Measurements from ENCODE around the gene SLC11A2.
"Not testable (repeated sequence)": the region's sequence is repeated elsewhere in the genome, so short reads cannot be mapped to it uniquely, and the experiment has no call there.

The SLC11A2 gene

GRCh38 chr12:50990147-50990727 is 35.9 kb downstream of the SLC11A2 start:
- DNase-seq: no peak

- DNase-seq: no peak
Measured at GRCh38 chr12:50988871-50989270, 37.3 kb downstream of the SLC11A2 start.

- DNase-seq: no peak
Measured at GRCh38 chr12:50988051-50988450, 38.1 kb downstream of the SLC11A2 start.

- DNase-seq: peak in 1 of 2 experiments; percentile 12
Measured at GRCh38 chr12:50986966-50987737, 39.0 kb downstream of the SLC11A2 start.

- no peak for DNase-seq
Measured at GRCh38 chr12:50985322-50985721, 40.9 kb downstream of the SLC11A2 start.

GRCh38 chr12:50984586-50985298 is 41.4 kb downstream of the SLC11A2 start:
- no peak for DNase-seq

GRCh38 chr12:50981319-50982239 is 44.6 kb downstream of the SLC11A2 start:
- no peak for DNase-seq

- DNase-seq: no peak
Measured at GRCh38 chr12:50980545-50980944, 45.6 kb downstream of the SLC11A2 start.

- no peak for DNase-seq
Measured at GRCh38 chr12:50979369-50980052, 46.7 kb downstream of the SLC11A2 start.

GRCh38 chr12:50971946-50972345 is 54.2 kb downstream of the SLC11A2 start:
- DNase-seq: no peak

- no peak for DNase-seq
Measured at GRCh38 chr12:50964432-50964831, 61.8 kb downstream of the SLC11A2 start.

GRCh38 chr12:50961708-50962107 is 64.5 kb downstream of the SLC11A2 start:
- no peak for DNase-seq

- DNase-seq: no peak
Measured at GRCh38 chr12:50960130-50960529, 66.1 kb downstream of the SLC11A2 start.

GRCh38 chr12:50955697-50956096 is 70.5 kb downstream of the SLC11A2 start:
- DNase-seq: no peak

GRCh38 chr12:50955288-50955687 is 70.9 kb downstream of the SLC11A2 start:
- no peak for DNase-seq

GRCh38 chr12:50954789-50955188 is 71.4 kb downstream of the SLC11A2 start:
- DNase-seq: not testable (repeated sequence)

- no peak for DNase-seq
Measured at GRCh38 chr12:50953047-50953446, 73.1 kb downstream of the SLC11A2 start.

GRCh38 chr12:50952510-50952909 is 73.7 kb downstream of the SLC11A2 start, which contains the start of gene HIGD1C:
Gene HIGD1C, plus strand, starts transcription at chr12:50952544. Its CDS starts 1,455 bp downstream, at chr12:50953999.
- no peak for DNase-seq

GRCh38 chr12:50951112-50951511 is 75.1 kb downstream of the SLC11A2 start:
- DNase-seq: no peak

GRCh38 chr12:50949801-50950302 is 76.3 kb downstream of the SLC11A2 start:
- no peak for DNase-seq

- DNase-seq: no peak
Measured at GRCh38 chr12:50948798-50949197, 77.4 kb downstream of the SLC11A2 start.
